GM21723 (cell line): ENCODE results near the gene MICALL2.

Source experiments
- ATAC-seq: cut with Tn5 transposase; IDR thresholded peaks from one replicate; pipeline ENCODE4 v1.9.1; 2021; ENCODE audit warnings: mild to moderate bottlenecking, moderate library complexity; ENCODE audit not compliant: unreplicated experiment

The MICALL2 gene

DNA sequence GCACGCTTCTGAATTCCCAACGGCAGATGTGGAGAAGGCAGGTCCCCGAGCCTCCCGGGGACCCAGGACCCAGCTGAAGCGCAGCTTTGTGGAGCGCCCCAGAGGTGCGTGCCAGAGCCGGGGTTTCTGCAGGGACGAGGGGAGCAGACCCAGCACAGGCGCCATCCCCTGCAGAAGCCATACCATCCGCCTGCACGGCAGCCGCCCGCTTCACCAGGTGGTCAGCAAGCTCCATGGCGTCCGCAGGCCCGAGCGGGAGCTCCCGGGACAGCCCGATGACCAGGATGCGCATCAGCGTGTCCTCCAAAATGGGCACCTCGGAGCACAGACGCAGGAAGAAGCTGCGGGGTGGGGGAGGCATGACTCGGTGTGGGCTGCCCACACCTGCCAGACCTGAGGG lies 34.3 kb upstream of the MICALL2 start:
- ATAC-seq = no peak

- no peak for ATAC-seq
Observed at GRCh38 chr7:1493129-1493528, 33.9 kb upstream of the MICALL2 start.

GRCh38 chr7:1492640-1493039 lies 33.4 kb upstream of the MICALL2 start:
- no peak for ATAC-seq

DNA sequence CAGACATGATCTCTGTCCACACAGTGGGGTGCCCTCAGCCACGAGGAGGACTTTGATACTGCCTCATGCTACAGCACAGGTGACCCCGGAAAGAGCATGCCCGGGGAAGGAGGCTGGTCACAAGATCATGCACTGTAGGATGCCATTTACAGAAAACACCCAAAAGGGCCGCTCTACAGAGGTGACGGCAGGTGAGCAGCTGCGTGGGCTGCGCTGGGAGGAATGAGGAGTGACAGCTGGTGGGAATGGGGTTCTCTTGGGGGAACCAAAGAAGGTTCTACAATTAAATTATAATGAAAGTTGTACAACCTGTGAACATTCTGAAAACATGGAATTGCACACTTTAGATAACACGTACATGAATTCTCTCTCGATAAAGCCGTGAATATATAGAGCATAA lies 33.0 kb upstream of the MICALL2 start:
- ATAC-seq = no peak

DNA sequence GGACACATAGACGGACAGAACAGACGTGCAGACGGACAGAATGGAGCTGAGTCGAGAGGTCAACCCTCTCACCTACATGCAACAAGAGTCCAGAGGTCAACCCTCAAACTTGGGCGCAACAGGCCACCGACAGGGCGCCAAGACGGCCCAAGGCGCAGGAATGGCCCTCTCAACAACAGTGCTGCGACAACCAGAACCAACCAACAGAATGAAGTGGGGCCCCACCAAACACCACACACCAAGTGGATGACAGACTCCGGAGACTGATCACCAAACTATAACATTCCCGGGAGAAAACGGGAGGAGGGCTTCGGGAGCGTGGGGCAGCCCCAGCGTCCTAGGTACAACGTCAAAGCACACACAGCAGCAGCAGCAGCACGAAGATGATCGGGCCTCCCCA lies 31.6 kb upstream of the MICALL2 start:
- no peak for ATAC-seq

DNA sequence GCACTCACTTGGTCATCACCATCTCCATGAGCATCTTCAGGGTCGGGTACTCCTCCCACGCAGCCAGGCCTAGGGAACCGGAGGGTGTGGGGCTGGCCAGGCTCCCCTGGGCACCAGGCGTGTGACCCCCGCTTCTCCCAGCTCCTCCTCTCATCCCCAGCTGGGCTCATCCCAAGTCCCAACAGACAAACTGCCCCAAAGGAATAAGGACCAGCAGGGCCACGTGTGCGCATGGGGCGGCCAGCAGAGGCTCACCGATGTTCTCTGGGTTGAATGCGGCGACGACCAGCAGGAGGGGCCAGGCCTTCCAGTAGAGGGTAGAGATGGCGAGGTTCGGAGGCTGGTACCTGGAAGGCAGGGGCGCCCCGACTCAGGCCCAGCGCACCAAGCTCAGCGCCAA lies 30.1 kb upstream of the MICALL2 start:
- ATAC-seq = no peak

DNA sequence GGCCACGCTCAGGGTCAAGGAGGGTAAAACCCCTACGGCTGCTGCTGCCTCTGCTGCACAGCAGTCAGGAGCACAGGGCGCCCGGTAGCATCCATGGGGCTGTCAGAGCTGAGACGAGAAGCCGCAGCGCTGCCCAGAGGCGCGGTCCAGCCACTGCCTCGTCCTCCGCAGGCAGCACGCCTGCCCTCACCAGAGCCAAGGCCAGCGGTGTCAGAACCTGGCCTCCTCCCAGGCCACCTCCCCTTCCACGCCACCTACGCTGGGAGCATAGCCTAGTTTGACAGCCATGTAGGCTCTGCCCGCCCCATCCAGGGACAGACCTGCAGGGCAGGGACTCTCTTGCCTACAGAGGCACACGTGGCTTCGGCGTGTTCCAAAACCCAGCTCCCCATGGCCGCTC lies 28.7 kb upstream of the MICALL2 start:
- ATAC-seq = no peak

GRCh38 chr7:1487466-1487865 lies 28.2 kb upstream of the MICALL2 start:
- no peak for ATAC-seq

DNA sequence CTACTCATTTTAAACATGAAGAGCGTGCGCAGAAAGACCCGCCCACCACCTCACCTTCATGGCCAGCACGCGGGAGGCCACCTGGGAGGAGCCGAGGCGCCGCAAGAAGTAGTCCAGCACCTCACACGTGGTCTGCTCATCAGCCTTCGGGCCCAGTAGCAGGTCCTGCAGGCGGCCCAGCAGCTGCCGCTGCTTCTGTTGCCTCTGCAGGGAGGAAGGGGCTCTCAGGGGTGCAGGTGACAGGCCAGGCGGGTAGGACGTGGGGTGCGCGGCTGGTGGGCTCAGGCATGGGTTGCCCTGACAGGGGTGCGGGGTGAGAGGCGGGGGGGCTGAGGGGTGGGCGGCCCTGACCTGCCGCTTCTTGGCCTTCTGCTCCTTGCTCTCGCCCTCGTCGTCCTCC lies 27.3 kb upstream of the MICALL2 start:
- no peak for ATAC-seq

- ATAC-seq = no peak
Observed at GRCh38 chr7:1485156-1485555, 25.9 kb upstream of the MICALL2 start.

- no peak for ATAC-seq
Observed at GRCh38 chr7:1484569-1484968, 25.3 kb upstream of the MICALL2 start.

GRCh38 chr7:1483536-1484505 lies 24.6 kb upstream of the MICALL2 start:
- no peak for ATAC-seq

DNA sequence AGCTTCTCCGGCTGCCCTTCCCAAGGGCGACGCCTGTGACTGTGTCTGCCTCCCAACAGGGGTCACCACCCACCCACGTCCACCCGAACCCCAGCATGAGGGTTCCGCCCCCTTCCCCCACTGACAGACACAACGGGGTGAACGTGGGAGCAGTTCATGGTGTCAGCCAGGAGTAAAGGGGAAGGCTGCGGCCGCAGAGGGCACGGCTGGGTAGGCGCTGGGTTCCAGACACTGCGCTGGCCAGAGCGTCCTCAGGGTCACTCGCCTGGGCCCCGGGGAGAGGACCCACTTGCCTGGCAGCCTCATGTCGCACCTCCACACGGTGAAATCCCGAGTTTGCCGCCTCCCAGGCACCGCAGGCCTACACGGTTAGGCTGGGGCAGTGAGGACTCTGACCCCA lies 23.8 kb upstream of the MICALL2 start:
- no peak for ATAC-seq

- ATAC-seq = no peak
Observed at GRCh38 chr7:1481300-1481699, 22.0 kb upstream of the MICALL2 start.

GRCh38 chr7:1480670-1481069 lies 21.4 kb upstream of the MICALL2 start:
- no peak for ATAC-seq

DNA sequence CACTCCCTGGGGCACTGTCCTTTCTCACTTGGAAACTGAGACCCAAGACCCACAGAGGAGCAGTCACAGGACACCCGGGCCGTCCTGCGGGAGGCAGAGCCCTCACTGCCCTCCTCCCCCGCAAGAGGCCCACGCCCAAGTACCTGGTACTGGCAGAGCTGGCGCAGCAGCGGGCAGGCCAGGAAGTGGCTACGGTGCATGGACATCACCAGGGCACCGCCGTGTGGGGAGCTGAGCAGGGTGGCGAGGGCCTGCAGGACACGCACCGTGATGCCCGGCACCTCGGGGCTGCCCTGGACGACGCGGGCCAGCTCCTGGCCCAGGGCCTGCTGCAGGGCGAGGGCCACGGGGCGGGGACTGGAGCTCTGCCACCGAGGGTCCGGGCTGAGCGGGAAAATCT lies 20.0 kb upstream of the MICALL2 start:
- no peak for ATAC-seq

DNA sequence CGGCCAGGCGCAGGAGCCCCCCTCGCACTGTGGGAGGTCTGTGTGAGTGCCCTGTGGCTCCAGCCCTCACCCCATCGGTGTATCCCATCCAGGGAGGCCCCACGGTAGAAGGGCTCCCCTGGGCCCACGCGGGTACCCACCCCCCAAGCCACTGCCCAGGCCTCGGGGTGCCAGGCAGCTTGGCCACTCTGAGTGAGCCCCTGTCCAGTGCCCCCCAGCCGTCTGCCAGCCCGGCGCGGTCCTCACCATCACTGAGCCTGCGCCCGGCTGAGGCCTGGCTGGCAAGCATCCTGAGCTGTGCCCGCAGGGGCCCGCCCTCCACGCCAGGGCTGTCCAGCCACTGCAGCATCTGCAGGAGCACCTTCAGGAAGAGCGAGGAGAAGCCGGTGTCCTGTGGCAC lies 19.2 kb upstream of the MICALL2 start:
- no peak for ATAC-seq

DNA sequence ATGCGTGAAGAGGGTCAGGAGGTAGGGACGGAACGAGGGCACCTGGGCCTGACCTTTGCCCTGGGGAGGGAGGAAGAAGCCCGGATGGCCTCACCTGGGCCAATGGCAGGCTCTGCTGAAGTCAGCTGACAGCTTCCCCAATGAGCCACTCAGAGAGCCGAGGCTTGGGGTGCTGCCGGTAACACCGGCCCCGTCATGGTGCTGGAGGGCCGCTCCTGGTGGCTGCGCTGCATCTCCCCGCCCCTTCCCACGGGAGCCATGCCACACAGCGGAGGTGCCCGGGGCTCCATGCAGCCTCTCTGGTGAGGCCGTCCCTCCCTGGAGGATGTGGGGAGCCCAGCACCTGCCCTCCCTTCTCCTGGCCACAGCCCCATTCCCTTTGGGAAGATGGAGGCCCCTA lies 17.6 kb upstream of the MICALL2 start:
- ATAC-seq = no peak

- ATAC-seq = no peak
Observed at GRCh38 chr7:1475991-1476390, 16.7 kb upstream of the MICALL2 start.

- no peak for ATAC-seq
Observed at GRCh38 chr7:1475393-1475792, 16.1 kb upstream of the MICALL2 start.

DNA sequence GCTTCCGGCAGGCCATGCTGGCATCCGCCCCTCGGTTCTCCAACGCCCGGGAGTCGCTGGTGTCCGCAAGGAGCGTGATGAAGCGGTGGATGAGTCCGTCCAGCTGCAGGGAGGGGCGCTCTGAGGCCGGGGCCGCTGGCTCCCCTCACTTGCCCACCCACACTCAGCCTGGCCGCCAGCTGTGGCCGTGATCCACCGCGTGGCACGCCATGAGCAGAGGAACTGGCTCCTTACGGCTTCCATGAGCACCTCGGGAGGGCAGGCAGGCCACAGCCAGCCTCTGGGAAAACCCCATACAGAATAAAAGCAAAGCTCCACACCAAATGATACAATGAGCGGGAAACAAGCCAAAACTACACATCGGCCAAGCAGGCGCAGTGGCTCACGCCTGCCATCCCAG lies 15.5 kb upstream of the MICALL2 start:
- ATAC-seq = no peak

DNA sequence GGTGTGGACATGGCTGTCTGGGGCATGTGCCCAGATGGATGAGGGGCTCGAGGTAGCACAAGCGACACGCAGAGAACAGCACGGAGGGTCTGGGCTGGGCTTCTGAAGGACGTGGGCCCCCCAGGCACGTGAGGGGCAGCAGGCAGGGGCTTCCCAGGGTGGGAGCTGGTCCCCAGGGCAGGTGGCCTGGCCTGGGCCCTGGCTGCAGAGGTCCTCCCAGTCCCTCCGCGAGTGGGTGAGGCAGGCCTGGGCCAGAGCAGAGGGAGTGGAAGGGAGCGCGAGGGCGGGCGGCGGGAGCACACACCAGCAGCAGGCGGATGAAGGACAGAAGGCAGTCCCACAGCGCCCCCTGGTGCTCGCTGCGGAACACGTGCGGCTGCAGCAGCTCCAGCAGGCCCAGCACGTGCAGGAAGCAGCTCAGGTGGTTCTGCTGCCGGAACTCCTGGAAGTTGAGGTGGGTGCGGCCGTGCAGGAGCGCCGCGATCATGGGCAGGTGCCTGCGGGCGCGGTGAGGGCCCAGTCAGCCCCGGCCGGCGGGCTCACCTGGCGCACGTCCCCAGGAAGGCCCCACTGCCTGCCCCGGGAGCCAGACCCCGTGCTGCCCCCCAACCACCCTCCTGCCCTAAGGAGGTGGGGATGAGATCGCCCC lies 14.7 kb upstream of the MICALL2 start:
- peak; percentile 48 for ATAC-seq
